A673 (cell line): ENCODE results near the gene SH3BP2. TPM values are rescaled to one million over a fixed set of nuclear protein-coding genes. Genes with fewer than 3 reads are reported as not detected.

Experiments
- BruUV-seq: library from RNA; stranded (reverse); fragments of 400-500 nt; replicated peaks from 2 replicates; lab custom pipeline; 2021; lab: Mats Ljungman, UMichigan
- CTCF ChIA-PET: fragments of 300-600 bp; sonication (Branson Sonifier 250); formaldehyde crosslinking; loops from one replicate; lab custom pipeline; 2022; ENCODE audit warnings: antibody characterized with exemption; lab: Charles Lee
- POLR2A ChIA-PET: fragments of 300-600 bp; sonication (Branson Sonifier 250); formaldehyde crosslinking; loops from one replicate; lab custom pipeline; 2022; ENCODE audit warnings: antibody characterized with exemption; ENCODE audit not compliant: low non-redundant PET; lab: Charles Lee
- DNase-seq: peaks from one replicate; pipeline ENCODE4 v3.0.0-alpha.2; 2015; ENCODE audit warnings: low spot score
- H3K27ac ChIP-seq: fragments of 200-600 bp; sonication (generic); 2 replicates; pipeline ENCODE4 v1.5.1; 2016; ENCODE audit warnings: mixed run types, low read depth, mild to moderate bottlenecking, mixed read lengths, antibody characterized with exemption, low read length; ENCODE audit not compliant: poor library complexity, severe bottlenecking
- H3K27me3 ChIP-seq: fragments of 200-600 bp; sonication (generic); replicated peaks from 2 replicates; pipeline ENCODE4 v1.6.1; 2017; ENCODE audit warnings: mixed run types, low read depth, mild to moderate bottlenecking, mixed read lengths, antibody characterized with exemption, low read length; ENCODE audit not compliant: insufficient read depth, poor library complexity
- H3K36me3 ChIP-seq: fragments of 200-600 bp; sonication (generic); 2 replicates; pipeline ENCODE4 v1.6.1; 2016; ENCODE audit warnings: mixed run types, mild to moderate bottlenecking, mixed read lengths, antibody characterized with exemption, low read length; ENCODE audit not compliant: insufficient read depth, poor library complexity, severe bottlenecking
- H3K4me1 ChIP-seq: fragments of 200-600 bp; sonication (generic); 2 replicates; pipeline ENCODE4 v1.6.1; 2017; ENCODE audit warnings: mixed run types, mild to moderate bottlenecking, mixed read lengths, antibody characterized with exemption, low read length; ENCODE audit not compliant: insufficient read depth, poor library complexity, severe bottlenecking
- H3K4me3 ChIP-seq: fragments of 200-600 bp; sonication (generic); 2 replicates; pipeline ENCODE4 v1.5.1; 2016; ENCODE audit warnings: low read depth, mixed run types, mild to moderate bottlenecking, mixed read lengths, low read length; ENCODE audit not compliant: poor library complexity, severe bottlenecking
- H3K9me3 ChIP-seq: fragments of 200-600 bp; sonication (generic); 2 replicates; pipeline ENCODE4 v1.6.1; 2016; ENCODE audit warnings: mixed run types, low read depth, mild to moderate bottlenecking, mixed read lengths, antibody characterized with exemption, low read length; ENCODE audit not compliant: poor library complexity, severe bottlenecking
- CTCF ChIP-seq: fragments of 300-800, 200-600 bp; sonication (generic); conservative IDR thresholded peaks from 2 replicates; pipeline ENCODE4 v1.5.1; 2017; ENCODE audit warnings: low read depth, mild to moderate bottlenecking, antibody characterized with exemption, low read length, moderate library complexity, mixed read lengths
- EZH2 ChIP-seq: fragments of 200-600 bp; sonication (generic); IDR thresholded peaks from 2 replicates; pipeline ENCODE4 v1.6.1; 2017; ENCODE audit warnings: borderline replicate concordance, low read depth, mild to moderate bottlenecking, mixed read lengths, antibody characterized with exemption, low read length; ENCODE audit not compliant: poor library complexity, severe bottlenecking
- intact Hi-C: fragments of 100-400 bp; cut with micrococcal nuclease; formaldehyde crosslinking; loops from one replicate; pipeline ENCODE4 v1.10.0; 2022; ENCODE audit not compliant: unreplicated experiment
- total RNA-seq: library from RNA; stranded (reverse); gene quantifications from 2 replicates; pipeline ENCODE4 v1.2.3, GENCODE V29; 2021

SH3BP2 gene
- total RNA-seq, 1 experiment from 2014 or later, result 34.4 TPM

GRCh38 chr4:2863649-2864048 is 70.8 kb downstream of the SH3BP2 start:
- ChIA-PET POLR2A (no interaction called here), CTCF (no interaction called here)
- Histone ChIP-seq H3K27ac (no peak overlapping the region), H3K4me1 (peaks cover 84% of the 10 kb centered on the region), H3K27me3 (no peaks in the 10 kb centered on the region), H3K4me3 (no peak overlapping the region), H3K9me3 (no peaks in the 10 kb centered on the region), H3K36me3 (no peaks in the 10 kb centered on the region)
- intact Hi-C loops, result no loop called here
- DNase-seq, result no peak
- BruUV-seq, result no TSS peak
- TF ChIP-seq CTCF (no peak), EZH2 (no peak)

- Histone ChIP-seq H3K36me3 (no peaks in the 10 kb centered on the region), H3K4me1 (peaks cover 87% of the 10 kb centered on the region), H3K9me3 (no peaks in the 10 kb centered on the region), H3K27ac (no peak overlapping the region), H3K4me3 (no peak overlapping the region), H3K27me3 (no peaks in the 10 kb centered on the region)
- CTCF ChIA-PET, result no interaction called here
- intact Hi-C loops, result no loop called here
- POLR2A ChIA-PET, result no interaction called here
- BruUV-seq, result no TSS peak
- DNase-seq, result no peak
- no peak for TF ChIP-seq EZH2
- TF ChIP-seq CTCF, result no peak
Measured at GRCh38 chr4:2865196-2865780, 72.4 kb downstream of the SH3BP2 start.

- TF ChIP-seq EZH2 (no peak), CTCF (no peak)
- Histone ChIP-seq H3K4me3 (no peak overlapping the region), H3K27ac (peak overlapping the region; percentile 72), H3K27me3 (no peaks in the 10 kb centered on the region), H3K4me1 (peaks cover 85% of the 10 kb centered on the region), H3K36me3 (no peaks in the 10 kb centered on the region), H3K9me3 (no peaks in the 10 kb centered on the region)
- intact Hi-C loops, result no loop called here
- BruUV-seq, result no TSS peak
- POLR2A ChIA-PET, result no interaction called here
- no peak for DNase-seq
- CTCF ChIA-PET, result no interaction called here
Measured at GRCh38 chr4:2866160-2866861, 73.4 kb downstream of the SH3BP2 start.
